Activated T-helper 1 cell treated with anti-CD3 and anti-CD28 coated beads, Interleukin-2, amount 50 U/mL, for 16 hours (primary cell): ENCODE data around the gene DOCK9.
"Not testable (repeated sequence)": the region's sequence is repeated elsewhere in the genome, so short reads cannot be mapped to it uniquely, and the experiment has no call there.

Source experiments
- DNase-seq, 2 donors: peaks; one replicate each; pipeline ENCODE4 v3.0.0-alpha.2; 2020; ENCODE audit warnings: low read depth in 1 of 2, low spot score in 1 of 2

Gene DOCK9

DNA sequence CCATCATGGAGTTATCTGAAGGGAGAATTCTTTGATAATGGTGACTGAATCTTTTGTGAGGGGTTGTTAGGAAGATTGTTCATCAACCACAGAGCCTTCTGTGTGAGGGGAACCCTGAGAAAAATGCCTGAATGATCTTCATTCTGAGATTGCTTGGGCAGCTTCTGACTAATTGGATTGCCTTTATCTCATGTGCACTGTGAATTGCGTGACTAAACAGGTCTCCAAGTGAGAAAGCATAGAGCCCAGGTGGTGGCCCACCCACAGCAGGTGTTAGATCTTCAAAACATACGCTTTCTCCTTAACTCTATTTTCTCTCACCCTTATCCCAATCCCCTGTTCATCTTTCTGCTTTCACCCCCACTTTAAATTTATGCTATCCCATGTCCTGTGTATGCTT, 58.3 kb downstream of the DOCK9 start:
- DNase-seq = no peak

DNA sequence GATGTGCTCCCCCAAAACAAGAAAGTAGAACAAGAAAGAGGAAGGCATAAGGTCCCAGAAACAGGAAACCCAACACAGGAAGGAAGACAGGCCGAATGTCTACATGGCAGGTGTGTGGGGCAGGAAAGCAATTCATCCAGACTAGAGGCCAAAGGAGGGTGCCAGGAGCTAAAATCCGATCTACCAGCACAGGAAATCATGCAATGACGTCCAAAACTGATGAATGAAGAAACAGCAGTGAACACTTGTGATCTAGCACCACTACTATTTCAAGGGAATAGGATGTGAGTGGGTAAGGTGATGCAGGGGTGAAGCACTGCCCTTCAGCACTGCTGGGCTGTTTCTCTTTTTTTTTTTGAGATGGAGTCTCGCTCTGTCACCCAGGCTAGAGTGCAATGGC, 59.1 kb downstream of the DOCK9 start:
- DNase-seq = no peak

DNA sequence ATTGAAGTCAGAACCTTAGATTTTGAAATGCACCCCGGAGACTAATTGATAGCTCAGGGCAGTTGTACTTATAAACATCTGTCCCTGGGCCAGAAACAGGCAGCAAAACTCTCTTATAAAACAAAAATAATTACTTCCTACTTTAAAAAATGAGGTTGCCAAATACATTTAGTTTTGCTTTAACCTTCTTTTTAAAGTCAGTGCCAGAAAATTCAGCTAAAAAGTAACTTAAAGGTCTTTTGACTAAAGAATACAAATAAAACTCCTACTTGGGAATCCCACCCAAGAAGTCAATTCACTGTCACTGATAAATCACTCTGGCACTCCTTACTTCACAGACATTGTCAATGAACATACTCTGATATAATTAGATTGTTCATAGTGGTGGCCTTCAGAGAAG, 60.7 kb downstream of the DOCK9 start:
- no peak for DNase-seq

DNA sequence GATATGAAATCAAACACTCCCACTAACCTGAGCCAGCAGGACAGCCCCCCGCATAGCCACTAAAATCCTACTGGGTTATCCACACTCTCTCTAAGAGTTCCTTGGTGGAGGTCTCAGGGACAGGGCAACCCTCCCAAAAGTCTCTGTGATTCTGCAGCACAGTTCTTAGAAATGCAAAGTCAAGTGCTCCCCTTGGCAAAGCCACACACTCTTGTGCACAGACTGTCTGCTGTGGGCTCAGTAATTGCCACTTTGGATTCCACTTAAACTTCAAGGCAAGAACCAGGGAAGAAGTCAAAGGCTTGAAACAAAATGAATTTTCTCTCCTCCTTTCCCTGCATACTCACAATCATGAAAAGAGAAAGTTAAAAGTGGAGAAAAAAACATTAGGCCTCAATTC, 61.5 kb downstream of the DOCK9 start:
- DNase-seq = no peak

DNA sequence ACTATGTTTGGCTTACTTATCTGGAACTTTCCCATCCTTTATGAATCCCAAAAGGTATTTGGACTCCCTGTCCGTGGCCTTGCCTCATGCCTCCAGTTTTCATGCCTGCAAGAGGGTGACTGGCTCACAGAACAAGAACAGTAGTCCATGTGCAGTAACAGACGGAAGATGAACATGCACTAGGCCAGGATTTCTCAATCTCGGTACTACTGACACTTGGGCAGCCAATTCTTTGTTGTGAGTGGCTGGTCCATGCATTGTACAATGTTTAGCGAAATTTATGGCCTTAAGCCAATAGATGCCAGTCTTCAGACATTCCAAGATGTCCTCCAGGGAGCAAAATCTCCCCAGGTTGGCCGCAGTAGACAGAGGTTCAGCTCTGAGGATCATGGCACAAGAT, 61.9 kb downstream of the DOCK9 start:
- no peak for DNase-seq

DNA sequence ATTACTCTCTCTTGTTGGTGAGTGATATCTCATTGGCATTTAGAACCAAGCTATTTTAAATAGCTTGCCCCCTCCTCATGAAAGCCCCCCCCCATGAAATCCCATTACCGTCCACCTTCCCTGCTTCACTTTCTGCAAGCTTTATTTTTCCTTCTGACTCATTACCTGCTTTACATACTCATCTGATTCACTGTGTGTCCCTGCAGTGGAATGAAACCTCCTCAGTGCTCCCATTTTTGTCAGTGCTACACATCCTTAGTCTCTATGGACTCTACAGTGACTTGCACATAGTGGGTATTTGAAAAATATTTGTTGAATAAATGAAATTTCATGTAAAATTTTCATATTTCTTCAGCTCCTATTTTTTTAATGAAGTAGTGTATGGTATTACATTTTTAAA, 62.3 kb downstream of the DOCK9 start:
- DNase-seq = no peak

DNA sequence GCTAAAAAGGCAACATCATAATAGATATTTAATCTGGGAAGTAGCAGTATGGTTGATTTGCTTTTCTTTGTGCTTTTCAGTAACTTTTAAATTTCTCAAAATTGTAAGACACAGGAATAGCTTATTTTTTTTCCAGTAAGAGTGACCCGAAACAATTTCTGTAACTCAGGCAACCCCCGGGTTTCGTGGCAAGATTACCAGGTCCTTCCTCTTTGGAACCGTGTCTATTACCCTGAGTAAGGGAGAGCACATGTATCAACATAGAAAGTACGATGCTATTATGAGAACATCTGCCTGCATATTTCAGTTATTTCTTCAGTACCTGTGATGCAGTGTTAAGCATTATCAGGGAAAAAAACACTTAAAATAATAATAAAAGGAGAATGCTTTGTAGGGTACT, 64.1 kb downstream of the DOCK9 start:
- DNase-seq = no peak

DNA sequence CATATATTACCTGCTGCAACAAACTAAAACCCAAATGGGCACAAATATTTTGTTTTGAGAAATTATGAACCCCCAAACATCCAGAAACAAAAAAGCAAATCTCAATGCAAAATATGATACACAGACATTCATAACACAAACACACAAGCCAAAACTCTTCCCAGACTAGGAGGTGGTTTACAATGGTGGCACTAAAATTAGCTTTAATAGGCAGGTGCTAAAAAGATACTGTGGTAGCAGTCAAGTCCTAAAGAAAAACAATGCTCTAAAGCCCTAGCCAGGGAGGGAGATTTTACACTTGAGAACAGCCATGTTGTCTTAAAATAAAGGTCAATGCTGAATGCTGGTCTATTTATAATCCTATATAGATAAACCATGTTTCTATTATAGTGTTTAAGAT, 65.0 kb downstream of the DOCK9 start:
- no peak for DNase-seq

DNA sequence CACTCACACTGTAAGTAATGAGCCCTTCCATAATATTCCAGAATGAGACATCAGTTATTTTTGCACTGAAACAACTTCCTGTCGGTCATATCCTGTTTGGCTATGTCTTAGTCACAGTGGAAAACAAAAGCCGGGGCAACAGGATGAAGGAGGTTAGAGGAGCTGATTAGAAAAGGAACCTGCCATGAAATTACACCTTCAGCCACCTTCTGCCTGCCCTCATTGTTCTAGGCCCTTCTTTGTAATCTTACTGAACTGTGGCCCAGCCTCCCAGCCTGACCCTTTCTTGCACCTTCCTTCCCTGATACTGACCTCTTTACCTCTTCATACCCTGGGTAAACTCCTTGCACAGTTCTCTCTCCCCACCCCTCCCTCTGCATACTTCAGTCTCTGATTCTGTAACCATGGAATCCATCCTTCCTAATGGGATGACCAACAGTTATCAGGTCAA, 67.3 kb downstream of the DOCK9 start:
- no peak for DNase-seq

DNA sequence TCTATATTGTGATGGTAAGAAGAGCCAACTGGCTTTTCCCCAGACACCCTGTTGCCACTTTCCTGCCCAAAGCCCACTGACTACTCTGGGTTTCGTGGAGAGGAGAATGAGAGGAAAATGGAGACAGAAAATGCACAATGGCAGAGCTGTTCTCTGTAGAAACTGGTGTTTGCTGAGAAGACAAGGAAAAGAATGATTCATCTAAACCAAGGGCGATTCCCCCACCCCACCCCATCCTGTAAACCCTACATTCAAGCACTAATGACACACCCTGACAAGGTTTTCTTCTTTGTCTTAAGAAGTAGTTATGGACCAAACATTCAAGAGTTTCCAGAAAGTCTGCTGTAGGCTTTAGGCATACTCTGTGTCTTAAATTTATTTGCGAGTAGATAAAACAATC, 68.8 kb downstream of the DOCK9 start:
- no peak for DNase-seq

DNA sequence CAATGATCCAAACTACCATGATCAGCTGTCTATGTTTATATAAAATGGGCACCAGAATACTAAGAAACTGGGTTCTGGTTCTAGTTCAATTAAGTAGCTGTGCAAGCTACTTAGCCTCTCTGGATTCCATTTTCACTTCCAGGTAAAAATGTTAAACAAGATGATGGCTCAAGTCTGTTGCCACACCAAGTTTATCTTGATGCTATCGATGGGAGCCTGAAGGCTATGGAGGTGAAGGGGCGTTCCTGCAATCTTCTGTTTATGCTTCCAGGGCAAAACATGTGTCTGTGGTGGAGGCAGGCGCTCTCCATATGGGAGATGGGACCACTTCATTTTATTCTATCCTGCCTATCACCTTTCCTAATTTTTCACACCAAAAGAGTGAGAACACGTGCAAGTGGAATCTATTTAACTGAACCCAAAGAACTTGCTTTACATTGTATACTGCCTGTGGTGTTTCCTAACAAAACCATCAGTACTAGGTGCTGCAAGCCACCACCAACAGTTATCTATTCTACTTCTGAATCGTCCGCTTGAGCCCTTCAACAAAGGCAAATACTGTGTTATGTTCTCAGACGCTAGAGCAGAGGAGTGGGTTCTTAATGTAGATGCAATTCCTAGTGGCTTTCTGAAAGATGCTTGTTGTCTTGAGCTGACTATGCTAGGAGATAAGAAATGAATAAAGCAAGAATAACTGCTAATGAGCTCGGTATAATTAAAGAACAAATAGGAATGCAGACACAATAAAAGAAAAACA, 70.9 kb downstream of the DOCK9 start:
- no peak for DNase-seq

DNA sequence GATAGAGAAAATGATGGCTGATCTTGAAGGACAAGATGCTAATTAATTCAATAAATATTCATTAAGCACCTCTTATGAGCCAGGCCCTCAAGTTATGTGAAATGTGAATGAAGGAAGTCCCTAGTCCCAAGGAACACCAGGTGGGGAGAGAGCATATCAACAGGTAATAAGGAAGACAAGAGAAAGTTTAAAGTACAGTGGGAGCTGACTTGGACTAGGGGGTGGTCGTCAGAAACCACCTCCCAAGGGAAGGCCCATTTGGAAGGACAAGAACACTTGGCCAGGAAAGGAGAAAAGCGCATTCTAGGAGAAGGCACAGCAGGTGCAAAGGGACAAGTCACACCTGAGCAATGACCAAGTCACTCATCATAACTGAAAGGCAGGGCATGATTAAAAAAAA, 72.7 kb downstream of the DOCK9 start:
- no peak for DNase-seq

DNA sequence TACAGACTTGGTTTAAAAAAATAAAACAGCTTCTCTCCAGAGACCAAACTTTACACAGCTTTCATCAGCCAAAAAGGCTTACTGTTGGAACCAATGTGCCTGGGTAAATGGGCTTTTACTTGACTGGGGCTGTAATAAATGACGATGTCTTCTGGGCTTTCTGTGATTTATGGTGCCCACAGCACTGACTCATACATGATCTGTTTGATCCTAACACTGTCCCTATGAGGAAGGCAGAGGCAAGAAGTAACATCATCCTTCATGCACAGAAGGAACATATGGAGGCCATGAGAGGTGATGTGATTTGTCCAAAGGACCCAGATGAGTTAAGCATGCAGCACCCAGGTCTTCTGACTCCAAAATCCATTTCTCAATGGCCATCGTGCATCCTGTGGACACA, 77.4 kb downstream of the DOCK9 start:
- DNase-seq = no peak

DNA sequence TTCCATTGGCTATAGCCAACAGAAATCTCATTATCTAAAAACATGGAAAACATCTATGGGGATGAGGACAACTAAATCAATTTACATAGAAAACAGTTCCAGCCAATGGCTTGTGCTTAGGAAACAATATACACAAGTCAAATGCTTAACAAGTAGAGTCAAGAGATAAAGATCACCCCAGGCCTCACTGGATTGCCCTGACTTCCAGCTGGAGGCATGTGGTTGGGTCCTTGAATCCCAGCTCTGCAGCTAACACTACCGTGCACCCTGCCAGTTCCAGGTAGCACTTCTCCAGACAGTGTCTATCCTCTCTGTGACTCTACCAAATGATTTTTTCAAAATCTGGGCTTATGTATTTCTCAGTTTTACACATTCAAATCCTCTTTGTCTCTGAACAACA, 80.2 kb downstream of the DOCK9 start:
- DNase-seq = no peak

DNA sequence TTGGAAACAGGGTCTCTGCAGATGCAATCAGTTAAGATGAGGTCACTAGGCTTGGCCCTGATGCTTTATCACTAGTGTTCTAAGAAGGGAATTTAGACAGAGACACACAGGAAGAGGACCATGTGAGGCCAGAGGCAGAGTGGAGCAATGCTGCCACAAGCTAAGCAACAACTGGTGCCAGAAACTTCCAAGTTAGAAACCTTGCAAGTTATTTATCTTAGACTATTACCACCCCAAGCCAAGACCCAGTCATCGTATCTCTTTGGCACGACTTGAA, 81.1 kb downstream of the DOCK9 start:
- DNase-seq = no peak

DNA sequence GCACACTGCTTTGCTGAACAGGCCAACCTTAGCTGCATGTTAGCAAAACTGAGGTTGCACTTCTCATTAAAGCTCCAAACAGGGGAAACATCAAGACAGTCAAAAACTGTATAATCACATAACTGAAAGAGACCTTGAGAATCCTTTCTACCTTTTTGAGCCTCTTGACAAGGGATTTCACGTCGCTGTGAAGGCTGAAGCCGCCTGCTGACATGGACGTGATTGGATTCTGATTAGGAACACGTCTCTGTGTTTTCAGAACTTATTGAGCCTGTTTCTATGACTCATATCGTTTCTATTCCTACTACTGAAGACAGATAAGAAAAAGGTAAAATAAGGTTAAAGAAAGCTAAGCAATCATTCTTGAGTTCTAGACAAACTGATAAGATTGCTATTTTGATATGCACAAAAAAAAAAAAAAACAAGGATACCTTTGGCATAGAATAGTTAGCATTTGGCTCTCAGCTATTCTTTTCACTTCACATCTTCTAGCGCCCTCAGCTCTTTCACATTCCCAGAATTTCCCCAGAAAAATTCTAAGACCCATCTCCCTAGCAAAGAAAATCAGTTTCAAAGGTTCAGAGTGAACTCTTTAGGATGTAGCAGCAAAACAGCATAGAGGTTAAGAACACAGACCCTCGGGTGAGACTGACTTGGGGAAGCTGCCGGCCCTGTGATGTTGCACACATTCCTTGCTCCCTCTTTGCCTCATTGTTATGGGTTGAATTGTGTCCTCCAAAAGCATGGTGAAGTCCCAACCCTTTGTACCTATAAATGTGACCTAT, 81.6 kb downstream of the DOCK9 start:
- no peak for DNase-seq

DNA sequence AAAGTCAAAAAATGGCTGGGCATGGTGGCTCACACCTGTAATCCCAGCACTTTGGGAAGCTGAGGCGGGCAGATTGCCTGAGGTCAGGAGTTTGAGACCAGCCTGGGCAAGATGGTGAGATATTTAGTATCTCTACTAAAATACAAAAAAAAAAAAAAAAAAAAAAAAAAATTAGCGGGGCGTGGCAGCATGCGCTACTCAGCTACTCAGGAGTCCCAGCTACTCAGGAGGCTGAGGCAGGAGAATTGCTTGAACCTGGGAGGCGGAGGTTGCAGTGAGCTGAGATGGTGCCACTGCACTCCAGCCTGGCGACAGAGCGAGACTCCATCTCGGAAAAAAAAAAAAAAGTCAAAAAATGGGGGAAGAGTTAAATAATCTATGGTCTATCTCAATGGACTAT, 83.0 kb downstream of the DOCK9 start:
- DNase-seq = not testable (repeated sequence)

DNA sequence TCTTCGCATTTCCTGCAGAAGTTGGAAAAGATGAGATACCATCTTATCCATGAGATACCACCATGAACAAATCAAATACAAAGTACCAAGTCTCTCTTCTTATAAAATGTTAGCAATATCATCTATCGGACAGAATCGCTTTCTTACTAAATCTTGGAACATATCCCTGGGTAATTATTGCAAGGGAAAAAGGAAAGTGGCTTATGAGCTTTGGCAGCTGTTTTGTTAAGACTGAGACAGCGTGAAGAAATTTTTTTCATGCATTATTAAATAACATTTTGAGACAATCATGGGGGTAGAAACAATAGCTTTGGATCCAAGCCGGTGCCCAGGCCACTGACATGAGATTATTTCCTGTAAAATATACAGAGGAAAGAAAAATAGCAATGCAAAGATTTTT, 84.5 kb downstream of the DOCK9 start:
- DNase-seq = no peak

DNA sequence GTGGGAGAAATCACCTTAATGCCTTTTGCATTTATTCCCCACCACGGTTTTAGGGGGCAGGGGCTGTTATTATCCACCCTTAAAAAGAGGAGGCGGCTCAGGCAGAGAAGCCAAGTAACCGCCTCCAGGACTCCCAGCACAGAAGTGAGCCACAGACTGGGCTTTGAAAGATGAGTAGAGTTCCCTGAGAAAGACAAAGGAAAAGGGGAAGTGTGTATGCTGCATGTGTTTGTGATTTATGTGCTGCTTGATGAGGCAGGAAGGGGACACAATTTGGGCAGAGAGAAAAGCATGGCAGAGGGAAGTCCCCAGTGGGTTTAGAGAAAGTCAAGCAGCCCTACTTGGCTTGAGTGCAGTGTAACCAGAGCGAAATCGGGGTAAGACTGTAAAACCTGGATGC, 85.0 kb downstream of the DOCK9 start:
- no peak for DNase-seq

DNA sequence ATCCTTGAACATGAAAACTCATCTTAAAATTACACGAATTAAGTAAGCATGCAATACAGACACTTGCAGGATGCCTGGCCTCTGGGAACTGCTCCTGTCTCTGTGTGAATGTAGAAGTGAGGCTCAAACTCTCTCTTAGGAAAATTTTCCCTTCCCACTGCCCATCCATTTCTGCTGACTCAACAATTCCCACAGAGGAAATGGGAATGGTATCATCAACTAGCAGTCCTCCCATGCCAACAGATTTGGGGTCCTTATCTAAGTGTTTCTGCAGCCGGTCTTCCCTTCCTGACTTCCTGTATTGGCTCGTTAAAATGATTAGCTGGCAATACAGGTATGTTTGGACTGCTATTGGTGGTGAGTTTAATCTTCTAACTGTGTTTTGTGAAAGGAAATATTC, 85.8 kb downstream of the DOCK9 start:
- DNase-seq = no peak

DNA sequence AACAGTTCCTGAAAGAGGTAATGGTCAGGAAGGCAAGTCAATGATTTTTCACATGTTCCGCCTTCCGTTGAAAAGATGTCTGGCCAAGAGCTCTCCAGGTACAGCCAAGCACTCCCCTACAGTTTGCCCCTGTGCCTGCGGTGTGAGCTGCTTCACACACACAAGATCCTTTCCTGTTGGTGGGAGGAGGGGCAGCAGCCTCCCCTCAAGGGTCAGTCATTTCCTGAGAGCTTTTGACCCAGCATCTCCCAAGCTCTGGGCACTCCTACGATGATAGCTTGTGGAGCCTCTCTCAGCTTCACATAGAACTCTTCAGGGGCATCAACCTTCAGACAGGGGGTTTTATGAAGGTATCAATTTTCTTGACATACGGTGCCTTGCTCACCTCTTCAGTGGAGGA, 86.9 kb downstream of the DOCK9 start:
- no peak for DNase-seq

DNA sequence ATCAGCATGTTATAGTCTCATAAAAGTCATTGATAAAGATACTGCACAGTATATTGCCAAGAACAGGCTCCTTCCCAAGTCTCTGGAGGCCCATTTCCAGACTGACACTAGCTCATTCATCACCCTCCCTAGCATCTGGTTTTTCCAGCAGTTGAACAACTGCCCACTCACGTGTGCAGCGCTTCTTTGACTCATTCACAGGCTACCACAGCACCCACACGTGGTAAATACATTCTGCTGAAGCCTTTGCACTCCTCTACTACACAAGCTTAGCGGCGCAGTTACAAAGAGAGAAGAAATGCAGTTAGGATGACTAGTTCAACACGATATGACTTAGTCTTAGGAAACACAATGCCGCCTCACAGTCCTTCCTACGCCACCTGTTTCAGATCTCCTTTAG, 87.7 kb downstream of the DOCK9 start:
- no peak for DNase-seq
